ENCODE data around the gene GLG1.

The GLG1 gene

DNA sequence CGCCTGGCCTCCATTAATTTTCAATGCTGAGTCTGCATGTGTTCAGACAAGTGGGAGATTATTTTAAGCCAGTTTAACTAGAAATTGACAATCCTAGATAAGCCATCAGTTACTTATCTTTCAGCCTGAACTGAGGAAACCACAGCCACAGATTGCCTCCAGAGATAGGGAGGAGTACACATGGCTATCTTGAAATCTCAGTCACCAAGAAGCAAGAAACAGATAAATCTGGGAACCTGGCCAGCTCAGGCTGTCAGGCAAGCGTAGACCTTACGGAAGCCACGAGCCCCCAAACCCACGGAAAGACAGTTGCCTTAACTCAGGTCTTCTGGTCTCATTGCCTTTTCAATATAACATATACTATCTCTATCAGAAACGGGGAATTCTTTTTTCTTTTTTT is 2.0 kb upstream of the GLG1 start:
- no peaks in the 10 kb centered on the region for H3K9me2 ChIP-seq (replicated peaks; ENCODE audit: control insufficient read depth, low read length)
- no peak overlapping the region for H3K4me2 ChIP-seq (ENCODE audit: low read length)
- peaks cover 3% of the 10 kb centered on the region; the same call in 1 of the 2 replicates for H4K20me1 ChIP-seq (ENCODE audit: control insufficient read depth, insufficient read depth, low read depth, low read length)
- no peak for TF ChIP-seq EZH2phosphoT487 (IDR thresholded peaks at IDR 0.05; ENCODE audit: borderline replicate concordance, low read length)
- TF ChIP-seq, protein P1, sequence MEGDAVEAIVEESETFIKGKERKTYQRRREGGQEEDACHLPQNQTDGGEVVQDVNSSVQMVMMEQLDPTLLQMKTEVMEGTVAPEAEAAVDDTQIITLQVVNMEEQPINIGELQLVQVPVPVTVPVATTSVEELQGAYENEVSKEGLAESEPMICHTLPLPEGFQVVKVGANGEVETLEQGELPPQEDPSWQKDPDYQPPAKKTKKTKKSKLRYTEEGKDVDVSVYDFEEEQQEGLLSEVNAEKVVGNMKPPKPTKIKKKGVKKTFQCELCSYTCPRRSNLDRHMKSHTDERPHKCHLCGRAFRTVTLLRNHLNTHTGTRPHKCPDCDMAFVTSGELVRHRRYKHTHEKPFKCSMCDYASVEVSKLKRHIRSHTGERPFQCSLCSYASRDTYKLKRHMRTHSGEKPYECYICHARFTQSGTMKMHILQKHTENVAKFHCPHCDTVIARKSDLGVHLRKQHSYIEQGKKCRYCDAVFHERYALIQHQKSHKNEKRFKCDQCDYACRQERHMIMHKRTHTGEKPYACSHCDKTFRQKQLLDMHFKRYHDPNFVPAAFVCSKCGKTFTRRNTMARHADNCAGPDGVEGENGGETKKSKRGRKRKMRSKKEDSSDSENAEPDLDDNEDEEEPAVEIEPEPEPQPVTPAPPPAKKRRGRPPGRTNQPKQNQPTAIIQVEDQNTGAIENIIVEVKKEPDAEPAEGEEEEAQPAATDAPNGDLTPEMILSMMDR (IDR thresholded peaks at IDR 0.05; ENCODE audit: low read depth, low read length, poor library complexity, severe bottlenecking), result no peak
- H3K27me3 ChIP-seq (ENCODE audit: control insufficient read depth, low read length), result no peaks in the 10 kb centered on the region
- H3K36me3 ChIP-seq (ENCODE audit: control insufficient read depth, low read length), result peaks cover 6% of the 10 kb centered on the region; the same call in 1 of the 2 replicates
- no peaks in the 10 kb centered on the region for H3F3A ChIP-seq (ENCODE audit: control insufficient read depth, insufficient read depth)
- H3K4me1 ChIP-seq (ENCODE audit: control insufficient read depth, low read length), result peaks cover 21% of the 10 kb centered on the region
- no peak overlapping the region for H3K27ac ChIP-seq (ENCODE audit: low read depth, low read length)
- no peaks in the 10 kb centered on the region for H3K9me3 ChIP-seq (ENCODE audit: control insufficient read depth, insufficient read depth, low read length)
- H3K4me3 ChIP-seq (ENCODE audit: low read length), result no peak overlapping the region
- peaks cover 29% of the 10 kb centered on the region for H3K79me2 ChIP-seq (ENCODE audit: control insufficient read depth, low read length)

DNA sequence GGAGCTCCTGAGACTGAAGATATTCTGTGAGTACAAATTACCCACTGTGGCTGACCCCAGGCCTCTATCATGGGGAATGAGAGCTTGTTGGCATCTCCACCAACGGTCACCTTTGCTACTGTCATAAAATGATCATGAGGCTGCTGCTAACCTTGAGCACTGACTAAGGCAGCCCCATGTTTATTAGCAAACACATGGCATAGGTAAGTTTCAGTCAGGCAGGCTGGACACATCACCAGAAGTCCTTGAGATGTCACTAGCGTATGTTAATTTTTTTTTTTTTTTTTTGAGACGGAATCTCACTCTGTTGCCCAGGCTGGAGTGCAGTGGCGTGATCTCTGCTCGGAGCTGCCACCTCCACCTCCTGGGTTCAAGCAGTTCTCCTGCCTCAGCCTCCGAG is 1.5 kb upstream of the GLG1 start:
- peaks cover 3% of the 10 kb centered on the region; the same call in 1 of the 2 replicates for H4K20me1 ChIP-seq (ENCODE audit: control insufficient read depth, insufficient read depth, low read depth, low read length)
- no peak overlapping the region for H3K27ac ChIP-seq (ENCODE audit: low read depth, low read length)
- H3K4me2 ChIP-seq (ENCODE audit: low read length), result no peak overlapping the region
- H3K4me3 ChIP-seq (ENCODE audit: low read length), result no peak overlapping the region
- no peaks in the 10 kb centered on the region for H3K27me3 ChIP-seq (ENCODE audit: control insufficient read depth, low read length)
- no peaks in the 10 kb centered on the region for H3K9me3 ChIP-seq (ENCODE audit: control insufficient read depth, insufficient read depth, low read length)
- no peaks in the 10 kb centered on the region for H3K9me2 ChIP-seq (replicated peaks; ENCODE audit: control insufficient read depth, low read length)
- TF ChIP-seq, protein P1 (IDR thresholded peaks at IDR 0.05; ENCODE audit: low read depth, low read length, poor library complexity, severe bottlenecking), result no peak
- no peak for TF ChIP-seq EZH2phosphoT487 (IDR thresholded peaks at IDR 0.05; ENCODE audit: borderline replicate concordance, low read length)
- peaks cover 6% of the 10 kb centered on the region; the same call in 1 of the 2 replicates for H3K36me3 ChIP-seq (ENCODE audit: control insufficient read depth, low read length)
- peaks cover 35% of the 10 kb centered on the region for H3K79me2 ChIP-seq (ENCODE audit: control insufficient read depth, low read length)
- no peaks in the 10 kb centered on the region for H3F3A ChIP-seq (ENCODE audit: control insufficient read depth, insufficient read depth)
- peaks cover 21% of the 10 kb centered on the region for H3K4me1 ChIP-seq (ENCODE audit: control insufficient read depth, low read length)

DNA sequence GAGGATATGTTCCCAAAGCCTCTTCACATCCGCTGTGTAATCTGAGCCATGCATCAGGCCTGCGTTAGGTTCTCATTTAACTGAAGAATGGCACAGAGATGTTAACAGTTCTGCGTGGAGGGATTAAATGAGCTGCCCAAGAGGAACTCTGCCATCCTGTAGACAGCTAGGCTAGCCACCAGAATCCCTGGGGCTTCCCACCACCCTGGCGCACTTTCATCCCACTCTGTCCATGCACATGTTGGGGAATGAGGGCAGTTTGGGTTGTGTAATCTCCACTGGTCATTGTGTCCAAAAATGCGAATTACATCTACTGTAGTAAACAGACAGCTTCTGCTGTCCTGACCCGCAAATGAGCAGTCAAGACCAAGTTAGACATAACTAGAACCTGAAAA is 1.0 kb upstream of the GLG1 start:
- TF ChIP-seq, protein P1 (IDR thresholded peaks at IDR 0.05; ENCODE audit: low read depth, low read length, poor library complexity, severe bottlenecking), result no peak
- no peak for TF ChIP-seq EZH2phosphoT487 (IDR thresholded peaks at IDR 0.05; ENCODE audit: borderline replicate concordance, low read length)
- Histone ChIP-seq H3K9me3 (ENCODE audit: control insufficient read depth, insufficient read depth, low read length) (no peaks in the 10 kb centered on the region), H3K79me2 (ENCODE audit: control insufficient read depth, low read length) (peaks cover 39% of the 10 kb centered on the region), H3K27me3 (ENCODE audit: control insufficient read depth, low read length) (no peaks in the 10 kb centered on the region), H3K9me2 (replicated peaks; ENCODE audit: control insufficient read depth, low read length) (no peaks in the 10 kb centered on the region), H3K4me3 (ENCODE audit: low read length) (no peak overlapping the region), H4K20me1 (ENCODE audit: control insufficient read depth, insufficient read depth, low read depth, low read length) (peaks cover 3% of the 10 kb centered on the region; the same call in 1 of the 2 replicates), H3K36me3 (ENCODE audit: control insufficient read depth, low read length) (peaks cover 6% of the 10 kb centered on the region; the same call in 1 of the 2 replicates), H3K4me1 (ENCODE audit: control insufficient read depth, low read length) (peaks cover 21% of the 10 kb centered on the region), H3K4me2 (ENCODE audit: low read length) (no peak overlapping the region), H3K27ac (ENCODE audit: low read depth, low read length) (no peak overlapping the region), H3F3A (ENCODE audit: control insufficient read depth, insufficient read depth) (no peaks in the 10 kb centered on the region)

Data from DOHH2 (cell line).